GM12873 (cell line): ENCODE results near the gene CKAP4.

Experiments used
- TF ChIP-seq, protein P1 (sequence below): IDR thresholded peaks from 2 replicates; pipeline ENCODE4 v1.5.1; 2012; ENCODE audit warnings: low read depth, mild to moderate bottlenecking, moderate library complexity, low read length, control low read depth; ENCODE audit not compliant: insufficient read depth; ENCODE audit errors: missing control alignments

Gene CKAP4

GRCh38 chr12:106281804-106282203, 34.0 kb upstream of the CKAP4 start:
- TF ChIP-seq, protein P1, sequence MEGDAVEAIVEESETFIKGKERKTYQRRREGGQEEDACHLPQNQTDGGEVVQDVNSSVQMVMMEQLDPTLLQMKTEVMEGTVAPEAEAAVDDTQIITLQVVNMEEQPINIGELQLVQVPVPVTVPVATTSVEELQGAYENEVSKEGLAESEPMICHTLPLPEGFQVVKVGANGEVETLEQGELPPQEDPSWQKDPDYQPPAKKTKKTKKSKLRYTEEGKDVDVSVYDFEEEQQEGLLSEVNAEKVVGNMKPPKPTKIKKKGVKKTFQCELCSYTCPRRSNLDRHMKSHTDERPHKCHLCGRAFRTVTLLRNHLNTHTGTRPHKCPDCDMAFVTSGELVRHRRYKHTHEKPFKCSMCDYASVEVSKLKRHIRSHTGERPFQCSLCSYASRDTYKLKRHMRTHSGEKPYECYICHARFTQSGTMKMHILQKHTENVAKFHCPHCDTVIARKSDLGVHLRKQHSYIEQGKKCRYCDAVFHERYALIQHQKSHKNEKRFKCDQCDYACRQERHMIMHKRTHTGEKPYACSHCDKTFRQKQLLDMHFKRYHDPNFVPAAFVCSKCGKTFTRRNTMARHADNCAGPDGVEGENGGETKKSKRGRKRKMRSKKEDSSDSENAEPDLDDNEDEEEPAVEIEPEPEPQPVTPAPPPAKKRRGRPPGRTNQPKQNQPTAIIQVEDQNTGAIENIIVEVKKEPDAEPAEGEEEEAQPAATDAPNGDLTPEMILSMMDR, result no peak

DNA sequence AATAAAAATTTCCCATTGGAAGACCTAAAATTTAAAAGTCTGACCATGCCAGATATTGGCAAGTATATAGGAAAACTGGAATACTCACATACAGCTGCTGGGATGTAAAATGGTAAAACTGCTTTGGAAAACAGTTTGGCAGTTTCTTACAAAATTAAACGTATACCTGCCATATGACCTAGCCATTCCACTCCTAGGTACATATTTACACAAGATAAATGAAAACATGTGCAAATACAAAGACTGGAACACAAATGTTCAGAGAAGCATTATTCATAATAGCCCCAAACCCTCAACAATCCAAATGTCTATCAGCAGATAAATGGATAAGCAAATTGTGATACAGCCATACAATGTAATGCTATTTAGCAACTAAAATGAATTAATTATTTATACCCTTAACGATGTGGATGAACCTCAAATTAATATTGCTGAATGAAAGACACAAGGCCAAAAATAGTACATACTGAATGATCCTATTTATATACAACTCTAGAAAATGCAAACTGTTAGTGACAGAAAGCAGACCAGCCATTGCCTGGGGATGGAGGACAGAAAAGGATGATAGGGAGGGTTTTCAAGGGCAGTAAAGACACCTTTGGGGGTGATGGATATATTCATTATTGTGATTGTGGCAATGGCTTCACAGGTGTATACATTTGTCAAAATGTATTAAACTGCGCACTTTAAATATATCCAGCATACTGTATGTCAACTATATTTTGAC, 33.4 kb upstream of the CKAP4 start:
- TF ChIP-seq, protein P1, result no peak

DNA sequence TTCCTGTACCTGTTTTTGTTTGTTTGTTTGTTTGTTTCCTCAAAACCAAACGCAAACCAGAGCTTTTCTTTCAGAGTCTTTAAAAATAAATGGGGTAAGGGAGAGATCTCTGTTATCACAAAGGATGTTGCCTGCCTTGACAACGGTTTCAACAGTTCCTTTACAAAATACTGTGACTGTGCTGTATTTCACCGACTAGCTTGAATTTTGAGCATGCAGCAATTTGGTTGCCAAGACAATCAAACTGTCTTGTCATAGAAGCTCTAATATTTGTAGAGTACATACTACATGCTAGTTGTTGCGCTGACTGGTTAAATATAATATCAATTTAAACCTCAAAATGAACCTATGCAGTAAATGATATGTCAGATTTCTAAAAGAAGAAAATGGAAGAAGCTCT, 32.3 kb upstream of the CKAP4 start:
- TF ChIP-seq, protein P1, result no peak

DNA sequence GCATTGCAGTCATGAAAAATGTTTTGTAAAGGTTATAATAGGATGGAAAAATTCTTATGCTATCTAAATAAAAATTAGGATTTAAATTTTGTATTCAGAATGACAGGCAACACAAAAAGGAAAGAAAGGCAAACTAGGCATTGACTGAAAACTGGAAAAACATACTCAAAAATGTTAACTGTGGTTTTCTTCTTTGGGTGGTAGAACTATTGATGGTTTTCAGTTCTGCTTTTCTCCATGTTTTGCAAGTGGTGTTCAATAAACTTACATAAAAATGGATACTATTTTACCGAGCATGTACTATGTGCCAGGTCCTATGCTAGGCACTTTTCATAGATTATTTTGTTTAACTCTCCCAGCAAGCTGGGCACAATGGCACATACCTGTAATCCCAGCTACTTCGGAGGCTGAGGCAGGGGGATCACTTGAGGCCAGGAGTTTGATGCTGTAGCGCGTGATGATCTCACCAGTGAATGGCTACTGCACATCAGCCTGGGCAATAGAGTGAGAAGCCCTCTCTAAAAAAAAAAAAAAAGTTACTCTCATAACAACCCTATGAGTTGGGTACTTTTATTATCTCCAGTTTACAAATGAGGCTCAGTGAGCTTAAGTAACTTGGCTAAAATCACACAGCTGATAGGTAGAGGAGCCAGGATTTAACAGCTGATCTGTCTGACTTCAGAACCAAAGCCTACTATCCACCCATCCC, 28.4 kb upstream of the CKAP4 start:
- TF ChIP-seq, protein P1, result no peak

DNA sequence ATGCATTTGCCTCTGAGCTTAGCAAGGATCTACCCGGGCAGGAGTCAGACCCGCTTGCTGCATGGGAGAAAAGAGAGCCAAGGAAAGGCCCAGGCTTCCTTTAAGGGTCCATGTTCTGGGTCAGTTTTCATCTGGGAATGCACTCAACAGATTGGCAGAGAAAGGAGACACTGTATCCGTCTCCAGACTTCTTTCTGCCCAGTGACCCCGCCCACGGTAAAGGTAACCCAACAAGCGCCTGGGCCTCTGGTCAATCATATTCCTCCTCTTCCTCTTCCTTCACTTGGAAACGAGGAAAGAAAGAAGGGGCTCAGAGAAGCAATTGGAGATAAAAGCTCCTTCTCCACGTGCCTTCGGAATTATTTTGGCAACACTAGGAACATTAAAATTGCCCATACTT, 27.6 kb upstream of the CKAP4 start:
- TF ChIP-seq, protein P1, result no peak

- TF ChIP-seq, protein P1, result no peak
Observed at GRCh38 chr12:106274575-106275121, 26.8 kb upstream of the CKAP4 start.

- TF ChIP-seq, protein P1, result no peak
Observed at GRCh38 chr12:106274012-106274411, 26.2 kb upstream of the CKAP4 start.
